PC-3 (cell line): ENCODE data around the gene DDX46. TPM values are rescaled to one million over a fixed set of nuclear protein-coding genes. Genes with fewer than 3 reads are reported as not detected.

ENCODE experiments used
- ATAC-seq: fragments of 200-7000 bp; cut with Tn5 transposase; 2 replicates; pipeline ENCODE4 v1.9.1; 2020; ENCODE audit warnings: mild to moderate bottlenecking, moderate library complexity
- BruUV-seq: library from RNA; stranded (reverse); fragments of 400-500 nt; replicated peaks from 2 replicates; lab custom pipeline; 2021; lab: Mats Ljungman, UMichigan
- CTCF ChIA-PET: fragments of 300-600 bp; sonication (Branson Sonifier 250); formaldehyde crosslinking; loops from one replicate; lab custom pipeline; 2022; ENCODE audit warnings: antibody characterized with exemption; lab: Charles Lee
- POLR2A ChIA-PET: fragments of 300-600 bp; sonication (Branson Sonifier 250); formaldehyde crosslinking; loops from one replicate; lab custom pipeline; 2022; ENCODE audit warnings: antibody characterized with exemption; ENCODE audit not compliant: unreplicated experiment; lab: Charles Lee
- DNase-seq: peaks from one replicate; pipeline ENCODE4 v3.0.0-alpha.2; 2015
- H2AFZ ChIP-seq: fragments of 300-600 bp; sonication (generic); 2 replicates; pipeline ENCODE4 v1.6.0; 2016; ENCODE audit warnings: antibody characterized with exemption, low read length
- H3F3A ChIP-seq: fragments of 300-600 bp; sonication (generic); one replicate; pipeline ENCODE4 v1.6.0; 2017; ENCODE audit warnings: antibody characterized with exemption, low read length, control low read depth, mild to moderate bottlenecking; ENCODE audit not compliant: unreplicated experiment
- H3K27ac ChIP-seq: fragments of 300-600 bp; sonication (generic); 2 replicates; pipeline ENCODE4 v1.5.1; 2016; ENCODE audit warnings: mild to moderate bottlenecking, low read length
- H3K27me3 ChIP-seq: fragments of 300-600 bp; sonication (generic); 2 replicates; pipeline ENCODE4 v1.6.1; 2016; ENCODE audit warnings: low read length, mixed read lengths
- H3K36me3 ChIP-seq: fragments of 300-600 bp; sonication (generic); 2 replicates; pipeline ENCODE4 v1.6.1; 2016; ENCODE audit warnings: low read depth, mixed run types, low read length, mixed read lengths
- H3K4me1 ChIP-seq: fragments of 300-600 bp; sonication (generic); 2 replicates; pipeline ENCODE4 v1.5.1; 2016; ENCODE audit warnings: low read length; ENCODE audit not compliant: insufficient read depth
- H3K4me2 ChIP-seq: fragments of 300-600 bp; sonication (generic); 2 replicates; pipeline ENCODE4 v1.6.0; 2016; ENCODE audit warnings: low read length
- H3K4me3 ChIP-seq: fragments of 300-600 bp; sonication (generic); 2 replicates; pipeline ENCODE4 v1.5.1; 2016; ENCODE audit warnings: mild to moderate bottlenecking, low read length, mixed read lengths
- H3K79me2 ChIP-seq: fragments of 300-600 bp; sonication (generic); 2 replicates; pipeline ENCODE4 v1.6.1; 2017; ENCODE audit warnings: low read length, mixed read lengths
- H3K9ac ChIP-seq: fragments of 300-600 bp; sonication (generic); 2 replicates; pipeline ENCODE4 v1.6.0; 2016; ENCODE audit warnings: mild to moderate bottlenecking, low read length
- H3K9me2 ChIP-seq: fragments of 300-600 bp; sonication (generic); replicated peaks from 2 replicates; pipeline ENCODE4 v1.6.1; 2016; ENCODE audit warnings: mixed run types, low read length, mixed read lengths
- H3K9me3 ChIP-seq: fragments of 300-600 bp; sonication (generic); 2 replicates; pipeline ENCODE4 v1.6.1; 2016; ENCODE audit warnings: low read length, mixed read lengths
- H4K20me1 ChIP-seq: fragments of 300-600 bp; sonication (generic); 2 replicates; pipeline ENCODE4 v1.6.1; 2016; ENCODE audit warnings: low read length, mixed read lengths
- EZH2 ChIP-seq: fragments of 300-600 bp; sonication (generic); IDR thresholded peaks from one replicate; pipeline ENCODE4 v1.6.1; 2017; ENCODE audit warnings: antibody characterized with exemption, mild to moderate bottlenecking, low read length; ENCODE audit not compliant: unreplicated experiment
- EZH2phosphoT487 ChIP-seq: fragments of 300-600 bp; sonication (generic); IDR thresholded peaks from 2 replicates; pipeline ENCODE4 v1.6.1; 2018; ENCODE audit warnings: mild to moderate bottlenecking, antibody characterized with exemption, low read length, borderline replicate concordance
- intact Hi-C: fragments of 100-400 bp; cut with micrococcal nuclease; formaldehyde crosslinking; loops from 2 replicates; pipeline ENCODE4 v1.9.0; 2023
- total RNA-seq: library from RNA; depleted of rRNA; stranded (reverse); fragments of >200 nt; gene quantifications from 2 replicates; pipeline ENCODE4 v1.2.3, GENCODE V29; 2014
- TF ChIP-seq, protein P1 (sequence below): fragments of 300-600 bp; sonication (generic); conservative IDR thresholded peaks from 2 replicates; pipeline ENCODE4 v1.5.1; 2017; ENCODE audit warnings: antibody characterized with exemption, low read depth, mild to moderate bottlenecking, low read length

The DDX46 gene
- total RNA-seq, 1 experiment from 2014 or later = 29.0 TPM

DNA sequence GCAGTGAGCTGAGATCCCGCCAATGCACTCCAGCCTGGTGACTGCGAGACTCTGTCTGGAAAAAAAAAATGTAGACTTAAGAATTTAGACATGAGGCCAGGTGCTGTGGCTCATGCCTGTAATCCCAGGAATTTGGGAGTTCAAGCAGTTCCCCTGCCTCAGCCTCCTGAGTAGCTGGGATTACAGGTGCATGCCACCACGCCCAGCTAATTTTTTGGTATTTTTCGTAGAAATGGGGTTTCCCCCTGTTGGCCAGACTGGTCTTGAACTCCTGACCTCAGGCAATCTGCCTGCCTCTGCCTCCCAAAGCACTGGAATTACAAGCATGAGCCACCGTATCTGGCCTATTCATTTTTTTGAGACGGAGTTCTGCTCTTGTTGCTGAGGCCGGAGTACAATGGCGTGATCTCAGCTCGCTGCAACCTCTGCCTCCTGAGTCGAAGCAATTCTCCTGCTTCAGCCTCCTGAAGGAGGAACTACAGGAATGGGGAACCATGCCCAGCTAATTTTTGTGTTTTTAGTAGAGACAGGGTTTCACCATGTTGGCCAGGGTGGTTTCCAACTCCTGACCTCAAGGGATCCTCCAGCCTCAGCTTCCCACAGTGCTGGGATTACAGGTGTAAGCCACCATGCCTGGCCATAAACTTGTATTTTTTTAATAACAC lies 14.0 kb downstream of the DDX46 start:
- H3K9me3 ChIP-seq = no peaks in the 10 kb centered on the region
- H3F3A ChIP-seq = no peaks in the 10 kb centered on the region
- H3K9me2 ChIP-seq = no peaks in the 10 kb centered on the region
- BruUV-seq = no TSS peak
- intact Hi-C loops = no loop called here
- no peak overlapping the region for H2AFZ ChIP-seq
- no peak overlapping the region for H3K4me2 ChIP-seq
- no peaks in the 10 kb centered on the region for H3K27me3 ChIP-seq
- DNase-seq = no peak
- POLR2A ChIA-PET = no interaction called here
- no peaks in the 10 kb centered on the region for H3K4me1 ChIP-seq
- CTCF ChIA-PET = no interaction called here
- H3K9ac ChIP-seq = no peak overlapping the region
- H3K36me3 ChIP-seq = peaks cover 16% of the 10 kb centered on the region; the same call in 1 of the 2 replicates
- no peak overlapping the region for H3K4me3 ChIP-seq
- TF ChIP-seq, protein P1, sequence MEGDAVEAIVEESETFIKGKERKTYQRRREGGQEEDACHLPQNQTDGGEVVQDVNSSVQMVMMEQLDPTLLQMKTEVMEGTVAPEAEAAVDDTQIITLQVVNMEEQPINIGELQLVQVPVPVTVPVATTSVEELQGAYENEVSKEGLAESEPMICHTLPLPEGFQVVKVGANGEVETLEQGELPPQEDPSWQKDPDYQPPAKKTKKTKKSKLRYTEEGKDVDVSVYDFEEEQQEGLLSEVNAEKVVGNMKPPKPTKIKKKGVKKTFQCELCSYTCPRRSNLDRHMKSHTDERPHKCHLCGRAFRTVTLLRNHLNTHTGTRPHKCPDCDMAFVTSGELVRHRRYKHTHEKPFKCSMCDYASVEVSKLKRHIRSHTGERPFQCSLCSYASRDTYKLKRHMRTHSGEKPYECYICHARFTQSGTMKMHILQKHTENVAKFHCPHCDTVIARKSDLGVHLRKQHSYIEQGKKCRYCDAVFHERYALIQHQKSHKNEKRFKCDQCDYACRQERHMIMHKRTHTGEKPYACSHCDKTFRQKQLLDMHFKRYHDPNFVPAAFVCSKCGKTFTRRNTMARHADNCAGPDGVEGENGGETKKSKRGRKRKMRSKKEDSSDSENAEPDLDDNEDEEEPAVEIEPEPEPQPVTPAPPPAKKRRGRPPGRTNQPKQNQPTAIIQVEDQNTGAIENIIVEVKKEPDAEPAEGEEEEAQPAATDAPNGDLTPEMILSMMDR = no peak
- TF ChIP-seq EZH2phosphoT487 (no peak), EZH2 (no peak)
- no peaks in the 10 kb centered on the region for H3K79me2 ChIP-seq
- H3K27ac ChIP-seq = no peak overlapping the region
- no peaks in the 10 kb centered on the region for H4K20me1 ChIP-seq
- ATAC-seq = no peak

GRCh38 chr5:134777366-134777765 lies 18.8 kb downstream of the DDX46 start:
- no peaks in the 10 kb centered on the region for H3K27me3 ChIP-seq
- no peaks in the 10 kb centered on the region for H3K9me3 ChIP-seq
- no peaks in the 10 kb centered on the region for H4K20me1 ChIP-seq
- no peaks in the 10 kb centered on the region for H3K79me2 ChIP-seq
- no peaks in the 10 kb centered on the region for H3F3A ChIP-seq
- H3K9ac ChIP-seq = no peak overlapping the region
- H2AFZ ChIP-seq = no peak overlapping the region
- POLR2A ChIA-PET = no interaction called here
- no peak for DNase-seq
- no peak for ATAC-seq
- CTCF ChIA-PET = no interaction called here
- no TSS peak for BruUV-seq
- no peak overlapping the region for H3K4me2 ChIP-seq
- no peak overlapping the region for H3K27ac ChIP-seq
- no peaks in the 10 kb centered on the region for H3K9me2 ChIP-seq
- TF ChIP-seq EZH2 = no peak
- TF ChIP-seq EZH2phosphoT487 = no peak
- TF ChIP-seq, protein P1 = no peak
- intact Hi-C loops = no loop called here
- H3K4me1 ChIP-seq = no peaks in the 10 kb centered on the region
- H3K36me3 ChIP-seq = peaks cover 11% of the 10 kb centered on the region; the same call in 1 of the 2 replicates
- no peak overlapping the region for H3K4me3 ChIP-seq

- intact Hi-C loops = loop anchor here (2.0 to 5.0 kb wide), 2 partner anchors 66 to 118 kb away; no protein-coding TSS in a partner anchor
- Histone ChIP-seq H3K27me3 (no peaks in the 10 kb centered on the region), H3K36me3 (peaks cover 24% of the 10 kb centered on the region), H3F3A (no peaks in the 10 kb centered on the region), H3K9me2 (no peaks in the 10 kb centered on the region), H3K9ac (no peak overlapping the region), H4K20me1 (no peaks in the 10 kb centered on the region), H3K4me2 (no peak overlapping the region), H3K27ac (no peak overlapping the region), H3K4me1 (no peaks in the 10 kb centered on the region), H2AFZ (no peak overlapping the region), H3K9me3 (no peaks in the 10 kb centered on the region), H3K79me2 (no peaks in the 10 kb centered on the region), H3K4me3 (no peak overlapping the region)
- ChIA-PET POLR2A (interaction anchor here (0.6 kb wide), 1 partner anchor 60 kb away, joined by 3 read pairs; no protein-coding TSS in a partner anchor), CTCF (no interaction called here)
- DNase-seq (no peak), ATAC-seq (no peak)
- TF ChIP-seq EZH2phosphoT487 (no peak), EZH2 (no peak)
- TF ChIP-seq, protein P1 = peak; percentile 38; the same call in 1 of the 2 replicates
- TSS peak; percentile 23 for BruUV-seq
Measured at GRCh38 chr5:134784241-134784920, 25.8 kb downstream of the DDX46 start.
